Muscle layer of duodenum (tissue), 2 donors: ENCODE results near the gene STIP1.

ENCODE experiments used
- H3K27ac ChIP-seq: one replicate; pipeline ENCODE4 v1.7.0; 2013; ENCODE audit warnings: mild to moderate bottlenecking, low read length
- H3K27me3 ChIP-seq: one replicate; pipeline ENCODE4 v1.7.0; 2013; ENCODE audit warnings: low read depth, mild to moderate bottlenecking, control low read depth, low read length
- H3K36me3 ChIP-seq, 2 donors: one replicate each; pipeline ENCODE4 v1.7.0; 2013; ENCODE audit warnings: low read length in 2 of 2, control low read depth in 1 of 2, mild to moderate bottlenecking in 1 of 2; ENCODE audit not compliant: insufficient read depth in 2 of 2, control insufficient read depth in 1 of 2
- H3K4me1 ChIP-seq, 2 donors: one replicate each; pipeline ENCODE4 v1.7.0; 2013; ENCODE audit warnings: low read length in 2 of 2, mild to moderate bottlenecking in 2 of 2, control low read depth in 1 of 2, moderate library complexity in 1 of 2; ENCODE audit not compliant: insufficient read depth in 2 of 2, control insufficient read depth in 1 of 2
- H3K4me3 ChIP-seq, 2 donors: one replicate each; pipeline ENCODE4 v1.7.0; 2013; ENCODE audit warnings: low read length in 2 of 2, low read depth in 1 of 2, mild to moderate bottlenecking in 1 of 2
- H3K9me3 ChIP-seq, 2 donors: one replicate each; pipeline ENCODE4 v1.7.0; 2013; ENCODE audit warnings: low read length in 2 of 2, control low read depth in 1 of 2, mild to moderate bottlenecking in 1 of 2; ENCODE audit not compliant: control insufficient read depth in 1 of 2
- donor health status: healthy.

Gene STIP1

GRCh38 chr11:64226507-64227051 lies 40.6 kb downstream of the STIP1 start:
- Histone ChIP-seq H3K36me3 (no peaks in the 10 kb centered on the region), H3K4me3 (peak overlapping the region; percentile 76 to 84), H3K9me3 (no peaks in the 10 kb centered on the region), H3K27ac (peak overlapping the region; percentile 90), H3K27me3 (no peaks in the 10 kb centered on the region), H3K4me1 (peaks cover 7 to 31% of the 10 kb centered on the region in 2 donors)

- H3K4me3 ChIP-seq: peak overlapping the region; percentile 76 to 84
- H3K27ac ChIP-seq: peak overlapping the region; percentile 90
- no peaks in the 10 kb centered on the region for H3K36me3 ChIP-seq
- H3K9me3 ChIP-seq: no peaks in the 10 kb centered on the region
- peaks cover 7 to 31% of the 10 kb centered on the region in 2 donors for H3K4me1 ChIP-seq
- no peaks in the 10 kb centered on the region for H3K27me3 ChIP-seq
Measured at GRCh38 chr11:64227405-64227956, 41.5 kb downstream of the STIP1 start.

GRCh38 chr11:64229090-64229743 lies 43.2 kb downstream of the STIP1 start:
- H3K4me3 ChIP-seq: peak overlapping the region in 1 of 2 donors; percentile 70
- no peaks in the 10 kb centered on the region for H3K27me3 ChIP-seq
- H3K9me3 ChIP-seq: no peaks in the 10 kb centered on the region
- no peaks in the 10 kb centered on the region for H3K36me3 ChIP-seq
- peak overlapping the region; percentile 82 for H3K27ac ChIP-seq
- peaks cover 9 to 38% of the 10 kb centered on the region in 2 donors for H3K4me1 ChIP-seq

GRCh38 chr11:64229744-64230170 lies 43.8 kb downstream of the STIP1 start:
- Histone ChIP-seq H3K9me3 (no peaks in the 10 kb centered on the region), H3K4me1 (peaks cover 9 to 38% of the 10 kb centered on the region in 2 donors), H3K27me3 (no peaks in the 10 kb centered on the region), H3K27ac (peak overlapping the region; percentile 82), H3K36me3 (no peaks in the 10 kb centered on the region), H3K4me3 (peak overlapping the region; percentile 67 to 70)

- Histone ChIP-seq H3K9me3 (no peaks in the 10 kb centered on the region), H3K27ac (peak within 1 kb of the TSS; percentile 82), H3K4me1 (peaks cover 11 to 38% of the 10 kb centered on the region in 2 donors), H3K27me3 (no peaks in the 10 kb centered on the region), H3K36me3 (no peaks in the 10 kb centered on the region), H3K4me3 (peak within 1 kb of the TSS; percentile 67 to 70)
Measured at GRCh38 chr11:64230171-64230984, 44.4 kb downstream of the STIP1 start, which contains the start of gene DNAJC4. TSS of gene DNAJC4 (plus strand) at chr11:64230548. CDS start at chr11:64230855, 307 bp downstream.

- peaks cover 14 to 41% of the 10 kb centered on the region in 2 donors for H3K4me1 ChIP-seq
- no peaks in the 10 kb centered on the region for H3K27me3 ChIP-seq
- no peaks in the 10 kb centered on the region for H3K36me3 ChIP-seq
- H3K27ac ChIP-seq: peak overlapping the region; percentile 82
- no peaks in the 10 kb centered on the region for H3K9me3 ChIP-seq
- H3K4me3 ChIP-seq: peak overlapping the region; percentile 67 to 70
Measured at GRCh38 chr11:64230985-64231365, 45.0 kb downstream of the STIP1 start.

DNA sequence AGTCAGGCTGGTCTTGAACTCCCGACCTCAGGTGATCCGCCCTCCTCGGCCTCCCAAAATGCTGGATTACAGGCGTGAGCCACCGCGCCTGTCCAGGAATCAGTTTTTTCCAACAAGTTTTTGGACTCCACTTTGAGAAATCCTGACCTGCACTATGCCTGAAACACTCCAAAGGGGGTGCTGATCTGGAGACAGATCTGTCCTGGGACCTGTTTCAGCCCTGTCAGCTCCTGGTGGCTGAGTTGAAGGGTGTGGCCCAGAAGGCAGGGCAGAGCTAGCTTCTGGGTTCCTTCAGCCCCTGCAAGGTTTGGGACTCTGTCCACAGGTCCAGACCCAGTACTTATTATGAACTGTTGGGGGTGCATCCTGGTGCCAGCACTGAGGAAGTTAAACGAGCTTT lies 45.6 kb downstream of the STIP1 start:
- Histone ChIP-seq H3K9me3 (no peaks in the 10 kb centered on the region), H3K36me3 (no peaks in the 10 kb centered on the region), H3K4me3 (peak overlapping the region in 1 of 2 donors; percentile 70), H3K4me1 (peaks cover 14 to 40% of the 10 kb centered on the region in 2 donors), H3K27me3 (no peaks in the 10 kb centered on the region), H3K27ac (no peak overlapping the region)

- Histone ChIP-seq H3K27ac (no peak overlapping the region), H3K4me1 (peaks cover 14 to 31% of the 10 kb centered on the region in 2 donors)
Measured at GRCh38 chr11:64232182-64232966, 46.4 kb downstream of the STIP1 start.

GRCh38 chr11:64232967-64233315 lies 47.0 kb downstream of the STIP1 start:
- peaks cover 4 to 9% of the 10 kb centered on the region in 2 donors for H3K36me3 ChIP-seq
- H3K4me3 ChIP-seq: no peak overlapping the region
- peaks cover 18 to 27% of the 10 kb centered on the region in 2 donors for H3K4me1 ChIP-seq
- H3K27me3 ChIP-seq: no peaks in the 10 kb centered on the region
- H3K27ac ChIP-seq: no peak overlapping the region
- no peaks in the 10 kb centered on the region for H3K9me3 ChIP-seq

More at GRCh38 chr11:64232182-64232966, 46.4 kb downstream of the STIP1 start:
- Histone ChIP-seq H3K4me3 (no peak overlapping the region), H3K36me3 (peaks cover 0 to 3% of the 10 kb centered on the region in 2 donors), H3K9me3 (no peaks in the 10 kb centered on the region), H3K27me3 (no peaks in the 10 kb centered on the region)

GRCh38 chr11:64233913-64234586 lies 48.1 kb downstream of the STIP1 start, which contains the start of gene VEGFB:
TSS of gene VEGFB (plus strand) at chr11:64234584. CDS start at chr11:64234834, 250 bp downstream.
- peaks cover 14 to 19% of the 10 kb centered on the region in 2 donors for H3K36me3 ChIP-seq
- peak within 1 kb of the TSS; percentile 25 for H3K27ac ChIP-seq
- H3K27me3 ChIP-seq: no peaks in the 10 kb centered on the region
- peaks cover 21 to 27% of the 10 kb centered on the region in 2 donors for H3K4me1 ChIP-seq
- no peaks in the 10 kb centered on the region for H3K9me3 ChIP-seq
- H3K4me3 ChIP-seq: peak within 1 kb of the TSS; percentile 50 to 76
